Activated CD8-positive, alpha-beta T cell treated with anti-CD3 and anti-CD28 coated beads, Interleukin-2, amount 10 ng/mL, durations not matched to agents 7 days and 5 days (primary cell): ENCODE measurements around the gene UNK. TPM values are rescaled to one million over a fixed set of nuclear protein-coding genes. Genes with fewer than 3 reads are reported as not detected.
A peak's percentile ranks its signal among the peaks of the same experiment; 100 is the strongest.

Experiments
- ATAC-seq: fragments of 150-1000 bp; cut with Tn5 transposase; one replicate; pipeline ENCODE4 v1.10.0; 2021; ENCODE audit warnings: moderate library complexity
- CTCF ChIA-PET: fragments of 350-600 bp; sonication (Branson Sonifier 250); formaldehyde crosslinking; loops from one replicate; lab custom pipeline; 2021; ENCODE audit warnings: antibody characterized with exemption; lab: Charles Lee
- POLR2A ChIA-PET: fragments of 350-600 bp; sonication (Branson Sonifier 250); formaldehyde crosslinking; loops from one replicate; lab custom pipeline; 2021; ENCODE audit warnings: antibody characterized with exemption; lab: Charles Lee
- DNase-seq: peaks from one replicate; pipeline ENCODE4 v3.0.0-alpha.2; 2020
- H3K27ac Mint-ChIP-seq: one replicate; pipeline ENCODE4 v1.8.0; 2021; ENCODE audit warnings: mild to moderate bottlenecking, mixed read lengths
- H3K27me3 Mint-ChIP-seq: one replicate; pipeline ENCODE4 v1.8.0; 2021; ENCODE audit warnings: low read depth, mixed read lengths
- H3K36me3 Mint-ChIP-seq: one replicate; pipeline ENCODE4 v1.8.0; 2021; ENCODE audit warnings: low read depth, mixed read lengths
- H3K4me1 Mint-ChIP-seq: one replicate; pipeline ENCODE4 v1.8.0; 2021; ENCODE audit warnings: low read depth, mixed read lengths
- H3K4me3 Mint-ChIP-seq: one replicate; pipeline ENCODE4 v1.8.0; 2021; ENCODE audit warnings: mild to moderate bottlenecking, mixed read lengths
- H3K9me3 Mint-ChIP-seq: one replicate; pipeline ENCODE4 v1.8.0; 2022; ENCODE audit warnings: mixed read lengths; ENCODE audit not compliant: insufficient read depth
- total RNA-seq, 2 experiments: library from RNA; stranded (reverse); gene quantifications; one replicate each; pipeline ENCODE4 v1.2.3, GENCODE V29; 2021

The UNK gene
- total RNA-seq, 2 experiments from 2014 or later = 30.2 to 31.0 TPM

DNA sequence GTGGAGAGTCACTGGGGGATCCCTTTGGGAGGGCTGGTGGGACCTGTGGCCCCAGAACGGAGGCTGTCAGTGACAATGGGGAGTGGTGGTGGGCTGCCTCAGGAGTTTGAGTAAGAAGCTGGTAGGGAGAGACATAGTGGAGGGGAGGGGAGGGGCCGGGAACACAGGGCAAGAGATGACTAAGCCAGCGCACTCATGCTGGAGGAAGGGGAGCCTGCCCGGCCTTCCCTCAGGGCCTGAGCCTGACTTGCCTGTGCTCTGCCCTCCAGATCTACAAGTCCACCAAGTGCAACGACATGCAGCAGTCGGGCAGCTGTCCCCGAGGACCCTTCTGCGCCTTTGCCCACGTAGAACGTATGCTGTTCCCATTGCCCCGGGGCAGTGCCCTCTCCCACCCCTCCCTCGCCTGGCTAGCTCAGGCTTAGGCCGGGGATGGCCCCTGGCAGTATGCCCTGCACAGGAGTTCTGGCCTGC, 30.3 kb downstream of the UNK start:
- H3K4me1 Mint-ChIP-seq = no peaks in the 10 kb centered on the region
- H3K27ac Mint-ChIP-seq = no peak overlapping the region
- H3K9me3 Mint-ChIP-seq = no peaks in the 10 kb centered on the region
- no peak for ATAC-seq
- no peak overlapping the region for H3K4me3 Mint-ChIP-seq
- POLR2A ChIA-PET = interaction anchor here (1.0 to 1.4 kb wide), 2 partner anchors 14 to 39 kb away, joined by 4 to 7 read pairs; no protein-coding TSS in a partner anchor
- H3K36me3 Mint-ChIP-seq = peaks cover 28% of the 10 kb centered on the region
- CTCF ChIA-PET = interaction anchor here (0.8 to 1.3 kb wide), 4 partner anchors 12 to 61 kb away, joined by 3 read pairs; no protein-coding TSS in a partner anchor
- DNase-seq = no peak
- H3K27me3 Mint-ChIP-seq = no peaks in the 10 kb centered on the region

DNA sequence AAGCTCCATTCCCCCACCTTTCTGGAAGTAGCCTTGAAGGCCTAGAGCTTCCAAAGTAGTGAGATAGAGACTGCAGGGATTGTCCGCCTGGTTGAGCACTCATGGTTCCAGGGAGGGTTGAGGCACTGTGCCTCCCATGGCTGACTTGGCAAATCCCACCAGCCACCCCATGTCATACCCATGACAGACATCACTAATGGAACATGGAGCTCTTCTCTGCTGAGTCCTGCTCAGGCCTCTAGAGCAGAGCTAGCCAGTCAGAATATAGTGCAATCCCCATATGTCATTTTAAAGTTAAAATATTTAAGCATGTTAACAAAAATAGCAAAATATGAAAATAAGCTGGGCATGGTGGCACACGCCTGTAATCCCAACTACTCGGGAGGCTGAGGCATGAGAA, 30.8 kb downstream of the UNK start:
- Mint-ChIP-seq H3K4me3 (no peak overlapping the region), H3K27me3 (no peaks in the 10 kb centered on the region), H3K36me3 (peaks cover 28% of the 10 kb centered on the region), H3K27ac (no peak overlapping the region), H3K9me3 (no peaks in the 10 kb centered on the region), H3K4me1 (no peaks in the 10 kb centered on the region)
- no peak for DNase-seq
- CTCF ChIA-PET = interaction anchor here (0.8 to 1.3 kb wide), 5 partner anchors 12 to 62 kb away, joined by 3 read pairs; no protein-coding TSS in a partner anchor
- POLR2A ChIA-PET = interaction anchor here (1.0 to 1.4 kb wide), 3 partner anchors 13 to 39 kb away, joined by 3 to 7 read pairs (median 4); a partner anchor contains a TSS
- no peak for ATAC-seq

DNA sequence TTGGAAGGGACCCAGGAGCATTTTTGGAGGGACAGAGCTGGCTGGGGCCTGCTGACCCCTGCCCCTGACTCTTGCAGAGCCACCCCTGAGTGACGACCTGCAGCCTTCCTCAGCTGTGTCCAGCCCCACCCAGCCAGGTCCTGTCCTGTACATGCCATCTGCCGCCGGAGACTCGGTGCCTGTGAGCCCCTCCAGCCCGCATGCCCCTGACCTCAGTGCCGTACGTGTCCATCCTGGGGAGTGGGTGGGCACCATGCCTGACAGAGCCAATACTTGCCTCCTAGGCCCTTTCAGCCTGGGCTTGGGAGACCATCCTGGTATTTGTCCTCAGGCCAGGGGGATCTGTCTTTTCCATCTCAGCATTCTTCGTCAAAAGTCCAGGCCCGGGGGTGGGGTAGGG, 32.1 kb downstream of the UNK start:
- DNase-seq (no peak), ATAC-seq (peak; percentile 20)
- no peak overlapping the region for H3K27ac Mint-ChIP-seq
- H3K36me3 Mint-ChIP-seq = peaks cover 33% of the 10 kb centered on the region
- CTCF ChIA-PET = interaction anchor here (0.6 to 1.1 kb wide), 2 partner anchors 13 to 63 kb away, joined by 3 read pairs; no protein-coding TSS in a partner anchor
- POLR2A ChIA-PET = interaction anchor here (0.7 to 1.7 kb wide), 3 partner anchors 9 to 40 kb away, joined by 3 to 5 read pairs (median 3); a partner anchor contains a TSS
- H3K4me1 Mint-ChIP-seq = peaks cover 7% of the 10 kb centered on the region
- H3K9me3 Mint-ChIP-seq = no peaks in the 10 kb centered on the region
- no peak overlapping the region for H3K4me3 Mint-ChIP-seq
- no peaks in the 10 kb centered on the region for H3K27me3 Mint-ChIP-seq

DNA sequence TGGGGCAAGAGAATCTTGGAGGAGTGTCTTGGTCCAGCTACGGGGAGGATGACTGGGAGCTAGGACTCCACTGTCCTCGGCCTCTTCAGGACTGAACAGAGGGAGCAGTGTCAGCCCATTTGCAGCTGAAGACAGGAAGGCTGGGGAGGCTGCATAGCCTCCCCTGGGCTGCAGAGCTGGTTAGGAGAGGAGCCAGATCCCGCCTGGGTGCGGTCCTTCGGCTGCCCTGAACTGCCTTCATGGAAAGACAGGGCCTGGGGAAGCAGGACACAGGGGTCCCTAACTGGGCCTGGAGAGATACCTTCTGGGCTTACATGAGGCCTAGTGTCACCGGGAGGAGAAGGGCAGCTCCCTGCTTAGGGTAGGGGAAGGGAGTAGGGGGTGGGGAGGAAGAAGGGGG, 33.0 kb downstream of the UNK start:
- Mint-ChIP-seq H3K4me1 (peaks cover 15% of the 10 kb centered on the region), H3K36me3 (peaks cover 36% of the 10 kb centered on the region), H3K27me3 (no peaks in the 10 kb centered on the region), H3K9me3 (no peaks in the 10 kb centered on the region), H3K27ac (peak overlapping the region; percentile 34), H3K4me3 (no peak overlapping the region)
- CTCF ChIA-PET = interaction anchor here (1.3 to 2.0 kb wide), 3 partner anchors 9 to 28 kb away, joined by 3 to 6 read pairs (median 5); no protein-coding TSS in a partner anchor
- no peak for ATAC-seq
- POLR2A ChIA-PET = interaction anchor here (1.7 kb wide), 1 partner anchor 41 kb away, joined by 5 read pairs; no protein-coding TSS in a partner anchor
- no peak for DNase-seq

DNA sequence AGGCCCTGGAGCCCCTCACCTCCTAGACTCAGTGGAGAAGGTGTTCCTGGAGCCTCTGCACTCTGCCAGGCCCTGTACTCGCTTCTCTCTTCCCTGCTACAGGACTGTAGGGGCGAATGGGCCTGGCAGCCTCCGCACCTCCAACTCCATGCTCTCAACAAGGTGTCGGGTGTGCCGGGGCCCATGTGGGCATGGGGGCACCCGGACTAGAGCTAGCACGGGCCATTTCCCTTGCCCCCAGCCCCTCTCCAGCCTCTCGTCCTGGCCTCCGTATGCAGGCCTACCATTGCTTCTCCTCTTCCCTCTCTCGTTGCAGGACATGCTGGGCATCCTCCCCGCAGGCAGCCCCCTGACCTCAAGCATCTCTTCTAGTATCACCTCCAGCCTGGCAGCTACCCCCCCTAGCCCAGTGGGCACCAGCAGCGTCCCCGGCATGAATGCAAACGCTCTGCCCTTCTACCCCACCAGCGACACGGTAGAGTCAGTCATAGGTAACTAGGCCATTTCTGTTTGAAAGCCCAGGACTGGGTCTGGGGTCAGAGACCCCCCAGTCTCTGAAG, 33.8 kb downstream of the UNK start:
- H3K36me3 Mint-ChIP-seq = peaks cover 31% of the 10 kb centered on the region
- no peak for ATAC-seq
- ChIA-PET CTCF (interaction anchor here (1.3 to 2.0 kb wide), 3 partner anchors 8 to 29 kb away, joined by 3 to 6 read pairs (median 5); no protein-coding TSS in a partner anchor), POLR2A (interaction anchor here (0.8 to 1.7 kb wide), 3 partner anchors 38 to 42 kb away, joined by 3 to 5 read pairs (median 3); no protein-coding TSS in a partner anchor)
- no peaks in the 10 kb centered on the region for H3K27me3 Mint-ChIP-seq
- no peak overlapping the region for H3K4me3 Mint-ChIP-seq
- no peak overlapping the region for H3K27ac Mint-ChIP-seq
- H3K9me3 Mint-ChIP-seq = no peaks in the 10 kb centered on the region
- DNase-seq = no peak
- H3K4me1 Mint-ChIP-seq = peaks cover 15% of the 10 kb centered on the region

DNA sequence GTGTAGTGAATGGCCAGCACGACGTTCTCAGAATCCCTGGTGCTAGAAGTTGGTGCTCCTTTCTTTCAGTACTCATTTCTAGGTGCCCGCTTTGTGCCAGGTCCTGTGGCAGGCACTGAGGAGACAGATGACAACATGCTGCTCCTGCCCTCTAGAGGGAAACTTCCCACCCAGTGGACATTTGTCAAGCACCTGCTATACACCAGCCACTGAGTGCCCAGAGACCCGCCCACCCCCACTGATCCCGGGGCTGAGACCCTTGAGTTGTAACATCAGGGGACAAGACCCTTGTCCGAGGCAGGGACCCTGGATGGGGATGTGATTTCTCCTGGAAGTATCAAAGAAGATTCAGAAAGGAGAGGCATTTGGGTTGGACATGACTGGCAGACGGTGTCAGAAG, 34.5 kb downstream of the UNK start:
- ChIA-PET POLR2A (no interaction called here), CTCF (interaction anchor here (1.9 to 2.0 kb wide), 2 partner anchors 8 to 12 kb away, joined by 5 to 6 read pairs; no protein-coding TSS in a partner anchor)
- DNase-seq (no peak), ATAC-seq (no peak)
- Mint-ChIP-seq H3K27me3 (no peaks in the 10 kb centered on the region), H3K27ac (peak overlapping the region; percentile 37), H3K36me3 (peaks cover 32% of the 10 kb centered on the region), H3K4me3 (no peak overlapping the region), H3K4me1 (peaks cover 15% of the 10 kb centered on the region), H3K9me3 (no peaks in the 10 kb centered on the region)

DNA sequence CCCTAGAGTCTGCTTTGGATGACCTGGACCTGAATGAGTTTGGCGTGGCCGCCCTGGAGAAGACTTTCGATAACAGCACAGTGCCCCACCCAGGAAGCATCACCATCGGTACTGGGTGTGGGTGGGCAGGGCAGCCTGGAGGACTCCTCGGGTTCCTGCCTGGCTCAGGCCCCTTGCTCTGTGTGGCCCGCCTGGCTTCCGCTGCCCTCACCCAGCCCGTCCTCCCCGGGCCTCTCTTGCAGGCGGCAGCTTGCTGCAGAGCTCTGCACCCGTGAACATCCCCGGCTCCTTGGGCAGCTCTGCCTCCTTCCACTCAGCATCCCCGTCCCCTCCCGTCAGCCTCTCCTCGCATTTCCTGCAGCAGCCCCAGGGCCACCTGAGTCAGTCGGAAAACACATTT, 35.1 kb downstream of the UNK start:
- Mint-ChIP-seq H3K27me3 (no peaks in the 10 kb centered on the region), H3K4me3 (no peak overlapping the region), H3K27ac (no peak overlapping the region), H3K36me3 (peaks cover 29% of the 10 kb centered on the region), H3K9me3 (no peaks in the 10 kb centered on the region), H3K4me1 (peaks cover 15% of the 10 kb centered on the region)
- ChIA-PET POLR2A (no interaction called here), CTCF (no interaction called here)
- ATAC-seq (no peak), DNase-seq (no peak)

DNA sequence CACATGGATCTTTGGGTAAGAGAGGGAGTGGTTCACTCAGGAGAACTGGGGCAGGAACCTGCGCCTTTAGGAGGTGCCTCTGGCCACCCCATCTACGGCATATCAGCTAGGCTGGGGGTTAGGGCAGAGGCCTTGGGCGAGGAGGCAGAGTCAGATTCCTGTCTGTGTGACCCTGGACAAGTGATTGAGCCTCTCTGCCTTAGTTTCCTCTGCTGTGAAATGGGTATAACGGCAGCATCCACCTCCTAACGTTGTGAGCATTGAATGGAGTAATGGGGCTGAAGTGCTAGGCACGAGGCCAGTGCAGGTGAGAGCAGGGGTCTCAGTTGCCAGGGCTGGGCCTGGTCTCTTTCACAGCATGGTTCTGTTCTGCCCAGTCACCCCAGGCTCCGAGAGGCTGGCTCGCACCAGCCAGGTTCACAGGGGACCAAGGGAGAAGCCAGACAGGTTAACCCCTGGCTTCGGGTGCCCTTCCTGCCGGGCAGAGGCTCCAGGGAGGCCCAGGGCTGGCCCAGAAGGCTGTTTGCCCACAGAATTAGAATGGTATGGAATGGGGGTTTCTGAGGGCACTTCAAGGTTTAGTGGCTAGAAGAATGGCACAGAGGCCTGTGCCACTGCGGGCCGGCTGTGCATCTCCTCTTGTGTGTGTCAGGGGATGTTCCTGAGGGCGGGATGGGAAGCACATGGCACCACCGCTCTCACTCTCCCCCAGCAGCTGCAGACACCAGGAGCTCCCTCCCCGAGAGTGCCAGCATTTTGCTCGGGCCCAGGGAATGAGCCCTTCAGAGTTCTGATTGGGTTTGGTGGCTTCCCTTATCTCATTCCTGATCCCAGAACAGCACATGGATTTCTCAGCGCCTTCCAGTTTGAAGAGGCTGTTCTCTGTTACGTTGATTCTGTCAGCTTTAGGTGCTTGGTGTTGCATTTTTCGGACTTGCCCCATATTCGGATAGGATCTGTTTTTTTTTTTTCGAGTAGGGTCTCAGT, 35.8 kb downstream of the UNK start:
- Mint-ChIP-seq H3K36me3 (peaks cover 26% of the 10 kb centered on the region), H3K4me1 (peaks cover 17% of the 10 kb centered on the region), H3K9me3 (no peaks in the 10 kb centered on the region), H3K27me3 (no peaks in the 10 kb centered on the region), H3K4me3 (no peak overlapping the region), H3K27ac (no peak overlapping the region)
- CTCF ChIA-PET = interaction anchor here (1.0 to 2.7 kb wide), 2 partner anchors 10 to 67 kb away, joined by 4 to 13 read pairs; no protein-coding TSS in a partner anchor
- POLR2A ChIA-PET = interaction anchor here (1.2 to 17.8 kb wide), 3 partner anchors 25 to 56 kb away, joined by 3 to 205 read pairs (median 3); a partner anchor contains a TSS
- ATAC-seq = no peak
- DNase-seq = no peak

DNA sequence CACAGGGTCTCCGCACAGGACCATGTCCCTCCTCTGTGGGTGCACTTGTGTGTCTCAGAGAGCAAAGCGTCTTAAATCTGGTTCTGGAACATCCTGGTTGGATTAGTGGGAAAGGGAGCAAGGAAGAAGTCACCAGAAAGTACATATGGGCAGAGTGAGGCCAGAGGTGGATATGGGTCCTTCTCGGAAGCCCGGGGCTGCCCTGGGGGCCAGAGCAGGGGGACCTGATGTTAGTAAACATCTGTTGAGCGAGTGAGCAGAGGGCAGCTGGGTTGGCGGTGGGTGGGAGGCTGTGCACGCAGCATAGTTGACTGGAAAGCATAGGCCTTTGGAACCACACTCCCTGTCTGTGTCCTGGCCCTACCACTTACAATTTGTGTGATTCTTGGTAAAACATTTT, 36.9 kb downstream of the UNK start:
- H3K4me1 Mint-ChIP-seq = peaks cover 20% of the 10 kb centered on the region
- POLR2A ChIA-PET = interaction anchor here (1.2 to 17.8 kb wide), 6 partner anchors 11 to 57 kb away, joined by 3 to 205 read pairs (median 4); a partner anchor contains a TSS
- no peaks in the 10 kb centered on the region for H3K27me3 Mint-ChIP-seq
- ATAC-seq = no peak
- peaks cover 29% of the 10 kb centered on the region for H3K36me3 Mint-ChIP-seq
- CTCF ChIA-PET = interaction anchor here (0.5 to 2.7 kb wide), 4 partner anchors 8 to 591 kb away, joined by 3 to 13 read pairs (median 3); no protein-coding TSS in a partner anchor
- H3K9me3 Mint-ChIP-seq = no peaks in the 10 kb centered on the region
- H3K4me3 Mint-ChIP-seq = no peak overlapping the region
- no peak for DNase-seq
- H3K27ac Mint-ChIP-seq = peak overlapping the region; percentile 89

DNA sequence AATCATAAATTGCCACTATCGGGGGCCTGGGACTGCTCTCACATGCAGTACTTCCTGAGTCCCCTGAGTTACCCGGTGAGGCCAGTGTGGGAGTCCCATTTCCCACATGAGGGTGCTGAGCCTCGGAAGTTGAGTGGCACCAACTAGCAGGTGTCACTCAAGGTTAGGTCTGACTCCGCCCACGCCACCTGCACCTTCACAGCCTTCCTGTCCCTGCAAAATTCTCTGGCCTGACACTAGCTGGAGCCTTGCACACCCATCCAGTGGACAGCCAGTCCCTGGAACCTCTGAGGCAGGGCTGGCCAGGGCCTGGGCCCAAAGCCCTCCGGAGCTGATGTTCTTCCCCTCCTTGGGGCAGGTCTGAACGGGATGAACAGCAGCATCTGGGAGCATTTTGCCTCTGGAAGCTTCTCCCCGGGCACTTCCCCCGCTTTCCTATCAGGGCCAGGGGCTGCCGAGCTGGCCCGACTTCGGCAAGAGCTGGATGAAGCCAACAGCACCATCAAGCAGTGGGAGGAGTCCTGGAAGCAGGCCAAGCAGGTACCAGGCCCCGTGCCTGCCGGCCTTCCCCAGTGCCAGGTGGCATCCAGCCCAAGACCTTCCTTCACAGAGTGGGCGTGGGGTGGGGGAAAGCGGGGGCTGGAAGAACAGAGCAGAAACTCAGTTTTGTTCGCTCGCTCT, 37.7 kb downstream of the UNK start:
- DNase-seq (peak; percentile 51), ATAC-seq (peak; percentile 43)
- Mint-ChIP-seq H3K27ac (peak overlapping the region; percentile 89), H3K36me3 (peaks cover 33% of the 10 kb centered on the region), H3K4me1 (peaks cover 24% of the 10 kb centered on the region), H3K9me3 (no peaks in the 10 kb centered on the region), H3K4me3 (no peak overlapping the region), H3K27me3 (no peaks in the 10 kb centered on the region)
- CTCF ChIA-PET = interaction anchor here (0.5 to 2.7 kb wide), 5 partner anchors 8 to 590 kb away, joined by 3 to 13 read pairs (median 3); no protein-coding TSS in a partner anchor
- POLR2A ChIA-PET = interaction anchor here (1.5 to 17.8 kb wide), 6 partner anchors 10 to 45 kb away, joined by 3 to 205 read pairs (median 4); a partner anchor contains a TSS
